Stimulated activated CD4-positive, alpha-beta T cell treated with anti-CD3 and anti-CD28 coated beads, Interleukin-4, amount 100 ng/mL, for 48 hours (primary cell): ENCODE data around the gene ZSWIM7.

ENCODE experiments used
- DNase-seq, 2 donors: peaks; one replicate each; pipeline ENCODE4 v3.0.0-alpha.2; 2020; ENCODE audit warnings: low read depth in 2 of 2

Gene ZSWIM7

GRCh38 chr17:15931394-15931793 is 68.1 kb downstream of the ZSWIM7 start:
- no peak for DNase-seq

GRCh38 chr17:15930426-15930825 is 69.1 kb downstream of the ZSWIM7 start:
- no peak for DNase-seq

- DNase-seq = no peak
Observed at GRCh38 chr17:15929941-15930340, 69.6 kb downstream of the ZSWIM7 start.

- DNase-seq = no peak
Observed at GRCh38 chr17:15928286-15928785, 71.2 kb downstream of the ZSWIM7 start.
